Epithelial cell of esophagus (primary cell): ENCODE measurements around the gene DNAJC25.
A peak's percentile ranks its signal among the peaks of the same experiment; 100 is the strongest.
"Not testable (repeated sequence)": the region's sequence is repeated elsewhere in the genome, so short reads cannot be mapped to it uniquely, and the experiment has no call there.

Experiments used
- DNase-seq: peaks from one replicate; pipeline ENCODE4 v3.0.0; 2010; ENCODE audit warnings: low read depth
- H3K4me3 ChIP-seq: 2 replicates; pipeline ENCODE4 v1.5.1; 2011; ENCODE audit warnings: mild to moderate bottlenecking, low read length, control low read depth
- CTCF ChIP-seq: IDR thresholded peaks from 2 replicates; pipeline ENCODE4 v1.5.1; 2011; ENCODE audit warnings: low read depth, mild to moderate bottlenecking, low read length, control low read depth, inconsistent platforms; ENCODE audit not compliant: insufficient read depth; ENCODE audit errors: missing control alignments

DNAJC25 gene

GRCh38 chr9:111662576-111663300 lies 31.6 kb downstream of the DNAJC25 start:
- DNase-seq, result peak; percentile 5
- TF ChIP-seq CTCF, result no peak
- H3K4me3 ChIP-seq, result peak overlapping the region; percentile 68

GRCh38 chr9:111663301-111663823 lies 32.2 kb downstream of the DNAJC25 start:
- H3K4me3 ChIP-seq, result no peak overlapping the region
- peak; percentile 23 for DNase-seq

GRCh38 chr9:111668026-111668573 lies 37.0 kb downstream of the DNAJC25 start:
- DNase-seq, result no peak
- no peak for TF ChIP-seq CTCF
- no peak overlapping the region for H3K4me3 ChIP-seq

More at GRCh38 chr9:111663301-111663823, 32.2 kb downstream of the DNAJC25 start:
- TF ChIP-seq CTCF, result no peak

GRCh38 chr9:111668601-111669000 lies 37.5 kb downstream of the DNAJC25 start:
- H3K4me3 ChIP-seq, DNase-seq: not testable (repeated sequence)

GRCh38 chr9:111674319-111674718 lies 43.2 kb downstream of the DNAJC25 start:
- H3K4me3 ChIP-seq, result no peak overlapping the region
- no peak for TF ChIP-seq CTCF
- no peak for DNase-seq

GRCh38 chr9:111676116-111676515 lies 45.0 kb downstream of the DNAJC25 start:
- TF ChIP-seq CTCF, result no peak
- no peak overlapping the region for H3K4me3 ChIP-seq
- DNase-seq, result no peak

GRCh38 chr9:111678293-111678692 lies 47.2 kb downstream of the DNAJC25 start:
- DNase-seq, result no peak
- TF ChIP-seq CTCF, result no peak
- no peak overlapping the region for H3K4me3 ChIP-seq
